GM23248 (cell line): ENCODE measurements around the gene SLC34A3. TPM values are rescaled to one million over a fixed set of nuclear protein-coding genes. Genes with fewer than 3 reads are reported as not detected.
"Not testable (repeated sequence)": the region's sequence is repeated elsewhere in the genome, so short reads cannot be mapped to it uniquely, and the experiment has no call there.

Experiments used
- DNase-seq: peaks from one replicate; pipeline ENCODE4 v3.0.0-alpha.2; 2015
- H2AFZ ChIP-seq: fragments of 200-600 bp; sonication (generic); 2 replicates; pipeline ENCODE4 v1.6.1; 2016; ENCODE audit warnings: antibody characterized with exemption
- H3F3A ChIP-seq: fragments of 200-600 bp; sonication (generic); 2 replicates; pipeline ENCODE4 v1.6.1; 2016; ENCODE audit warnings: mild to moderate bottlenecking, antibody characterized with exemption, mixed run types; ENCODE audit not compliant: insufficient read depth
- H3K27ac ChIP-seq: fragments of 200-600 bp; sonication (generic); 2 replicates; pipeline ENCODE4 v1.5.1; 2016; ENCODE audit warnings: mild to moderate bottlenecking
- H3K27me3 ChIP-seq: fragments of 200-600 bp; sonication (generic); replicated peaks from 2 replicates; pipeline ENCODE4 v1.6.1; 2016; ENCODE audit warnings: mild to moderate bottlenecking; ENCODE audit not compliant: insufficient read depth
- H3K36me3 ChIP-seq: fragments of 200-600 bp; sonication (generic); 2 replicates; pipeline ENCODE4 v1.6.1; 2016; ENCODE audit warnings: low read depth, mild to moderate bottlenecking
- H3K4me1 ChIP-seq: fragments of 200-600 bp; sonication (generic); 2 replicates; pipeline ENCODE4 v1.6.1; 2016; ENCODE audit warnings: mild to moderate bottlenecking; ENCODE audit not compliant: insufficient read depth
- H3K4me2 ChIP-seq: fragments of 200-600 bp; sonication (generic); one replicate; pipeline ENCODE4 v1.6.1; 2016; ENCODE audit warnings: mild to moderate bottlenecking; ENCODE audit not compliant: unreplicated experiment
- H3K4me3 ChIP-seq: fragments of 200-600 bp; sonication (generic); 2 replicates; pipeline ENCODE4 v1.5.1; 2016; ENCODE audit warnings: mild to moderate bottlenecking
- H3K79me2 ChIP-seq: fragments of 200-600 bp; sonication (generic); 2 replicates; pipeline ENCODE4 v1.6.1; 2016; ENCODE audit warnings: mild to moderate bottlenecking; ENCODE audit not compliant: insufficient read depth
- H3K9ac ChIP-seq: fragments of 200-600 bp; sonication (generic); 2 replicates; pipeline ENCODE4 v1.6.1; 2016; ENCODE audit warnings: mild to moderate bottlenecking
- H3K9me2 ChIP-seq: fragments of 200-600 bp; sonication (generic); 2 replicates; pipeline ENCODE4 v1.6.1; 2016; ENCODE audit warnings: mixed run types, mild to moderate bottlenecking, moderate library complexity; ENCODE audit not compliant: insufficient read depth
- H3K9me3 ChIP-seq: fragments of 200-600 bp; sonication (generic); one replicate; pipeline ENCODE4 v1.6.1; 2017; ENCODE audit warnings: low read depth
- H4K20me1 ChIP-seq: fragments of 200-600 bp; sonication (generic); 2 replicates; pipeline ENCODE4 v1.6.0; 2016; ENCODE audit not compliant: insufficient read depth
- EZH2 ChIP-seq: fragments of 200-600 bp; sonication (generic); IDR thresholded peaks from 2 replicates; pipeline ENCODE4 v1.6.1; 2018; ENCODE audit warnings: antibody characterized with exemption, mild to moderate bottlenecking; ENCODE audit not compliant: insufficient read depth, poor library complexity, severe bottlenecking
- EZH2phosphoT487 ChIP-seq: fragments of 200-600 bp; sonication (generic); IDR thresholded peaks from 2 replicates; pipeline ENCODE4 v1.6.1; 2018; ENCODE audit warnings: antibody characterized with exemption, moderate library complexity, mild to moderate bottlenecking, low read depth; ENCODE audit not compliant: insufficient read depth
- WGBS, 2 experiments: methylation state at CpG; one replicate each; pipeline ENCODE4 v1.1.6; 2015 to 2017; ENCODE audit warnings: low lambda C conversion rate in 2 of 2, low coverage in 1 of 2; ENCODE audit errors: missing lambda C conversion rate in 2 of 2; 5-methylcytosine and 5-hydroxymethylcytosine counted together
- in situ Hi-C: fragments of 300-500 bp; cut with MboI; formaldehyde crosslinking; loops from 2 replicates; pipeline ENCODE4 v1.15.0; 2020
- polyA plus RNA-seq: library from polyadenylated mRNA; unstranded; fragments of >200 nt; fragmentation: Nextera tagmentation; extraction: Ambion mirVana; gene quantifications from 2 replicates; pipeline ENCODE4 v1.2.1, GENCODE V29; 2016
- total RNA-seq: library from RNA; depleted of rRNA; stranded (reverse); fragments of >200 nt; shearing (Covaris generic); gene quantifications from 2 replicates; pipeline ENCODE4 v1.2.3, GENCODE V29; 2014

The SLC34A3 gene
- total and polyA plus RNA-seq, 2 experiments from 2014 or later = not detected

DNA sequence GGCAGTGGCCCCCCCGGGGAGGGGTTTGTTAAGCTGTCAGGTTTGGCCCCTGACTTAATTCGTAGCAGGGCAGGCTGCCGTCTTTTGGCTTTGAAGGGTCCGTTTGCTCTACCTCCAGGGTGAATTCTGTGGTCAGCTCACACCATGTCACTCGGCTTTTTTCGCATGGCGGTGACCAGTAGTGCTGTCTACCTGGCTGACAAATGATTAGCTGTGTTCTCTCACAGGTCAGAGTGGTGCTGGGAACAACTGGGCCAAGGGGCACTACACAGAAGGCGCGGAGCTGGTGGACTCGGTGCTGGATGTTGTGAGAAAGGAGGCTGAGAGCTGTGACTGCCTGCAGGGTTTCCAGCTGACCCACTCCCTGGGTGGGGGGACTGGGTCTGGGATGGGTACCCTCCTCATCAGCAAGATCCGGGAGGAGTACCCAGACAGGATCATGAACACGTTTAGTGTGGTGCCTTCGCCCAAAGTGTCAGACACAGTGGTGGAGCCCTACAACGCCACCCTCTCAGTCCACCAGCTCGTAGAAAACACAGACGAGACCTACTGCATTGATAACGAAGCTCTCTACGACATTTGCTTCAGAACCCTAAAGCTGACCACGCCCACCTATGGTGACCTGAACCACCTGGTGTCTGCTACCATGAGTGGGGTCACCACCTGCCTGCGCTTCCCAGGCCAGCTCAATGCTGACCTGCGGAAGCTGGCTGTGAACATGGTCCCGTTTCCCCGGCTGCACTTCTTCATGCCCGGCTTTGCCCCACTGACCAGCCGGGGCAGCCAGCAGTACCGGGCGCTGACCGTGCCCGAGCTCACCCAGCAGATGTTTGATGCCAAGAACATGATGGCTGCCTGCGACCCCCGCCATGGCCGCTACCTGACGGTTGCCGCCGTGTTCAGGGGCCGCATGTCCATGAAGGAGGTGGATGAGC is 11.8 kb downstream of the SLC34A3 start:
- peaks cover 18% of the 10 kb centered on the region for H3K36me3 ChIP-seq
- no peaks in the 10 kb centered on the region for H3K9me2 ChIP-seq
- H3F3A ChIP-seq = peaks cover 22% of the 10 kb centered on the region
- H4K20me1 ChIP-seq = peaks cover 19% of the 10 kb centered on the region; the same call in 1 of the 2 replicates
- peak overlapping the region; percentile 84 for H3K4me3 ChIP-seq
- peak overlapping the region; percentile 90 for H3K4me2 ChIP-seq
- peaks cover 51% of the 10 kb centered on the region for H3K79me2 ChIP-seq
- H3K27ac ChIP-seq = peak overlapping the region; percentile 82; the same call in 1 of the 2 replicates
- in situ Hi-C loops = no loop called here
- H2AFZ ChIP-seq = no peak overlapping the region
- H3K27me3 ChIP-seq = no peaks in the 10 kb centered on the region
- WGBS, 2 experiments = 82 to 83% methylated on average over 35 to 36 of the region's 36 CpGs
- H3K9ac ChIP-seq = peak overlapping the region; percentile 89
- H3K9me3 ChIP-seq = no peaks in the 10 kb centered on the region
- no peak for TF ChIP-seq EZH2phosphoT487
- TF ChIP-seq EZH2 = no peak
- peaks cover 13% of the 10 kb centered on the region; the same call in 1 of the 2 replicates for H3K4me1 ChIP-seq
- peak; percentile 25 for DNase-seq

DNA sequence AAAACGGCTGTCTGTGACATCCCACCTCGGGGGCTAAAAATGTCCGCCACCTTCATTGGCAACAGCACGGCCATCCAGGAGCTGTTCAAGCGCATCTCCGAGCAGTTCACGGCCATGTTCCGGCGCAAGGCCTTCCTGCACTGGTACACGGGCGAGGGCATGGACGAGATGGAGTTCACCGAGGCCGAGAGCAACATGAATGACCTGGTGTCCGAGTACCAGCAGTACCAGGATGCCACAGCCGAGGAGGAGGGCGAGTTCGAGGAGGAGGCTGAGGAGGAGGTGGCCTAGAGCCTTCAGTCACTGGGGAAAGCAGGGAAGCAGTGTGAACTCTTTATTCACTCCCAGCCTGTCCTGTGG is 12.5 kb downstream of the SLC34A3 start:
- DNase-seq, in situ Hi-C loops, H3K27me3 ChIP-seq, H3K9me2 ChIP-seq, H3K4me2 ChIP-seq, H2AFZ ChIP-seq, H3K9me3 ChIP-seq, H3K27ac ChIP-seq: not testable (repeated sequence)
- peak overlapping the region; percentile 84; the same call in 1 of the 2 replicates for H3K4me3 ChIP-seq
- peaks cover 13% of the 10 kb centered on the region; the same call in 1 of the 2 replicates for H3K4me1 ChIP-seq
- peaks cover 19% of the 10 kb centered on the region; the same call in 1 of the 2 replicates for H4K20me1 ChIP-seq
- peak overlapping the region; percentile 23; the same call in 1 of the 2 replicates for H3K9ac ChIP-seq
- 85 to 87% methylated on average over 18 of the region's 18 CpGs for WGBS, 2 experiments
- peaks cover 47% of the 10 kb centered on the region for H3K79me2 ChIP-seq
- H3K36me3 ChIP-seq = peaks cover 18% of the 10 kb centered on the region
- H3F3A ChIP-seq = peaks cover 22% of the 10 kb centered on the region

DNA sequence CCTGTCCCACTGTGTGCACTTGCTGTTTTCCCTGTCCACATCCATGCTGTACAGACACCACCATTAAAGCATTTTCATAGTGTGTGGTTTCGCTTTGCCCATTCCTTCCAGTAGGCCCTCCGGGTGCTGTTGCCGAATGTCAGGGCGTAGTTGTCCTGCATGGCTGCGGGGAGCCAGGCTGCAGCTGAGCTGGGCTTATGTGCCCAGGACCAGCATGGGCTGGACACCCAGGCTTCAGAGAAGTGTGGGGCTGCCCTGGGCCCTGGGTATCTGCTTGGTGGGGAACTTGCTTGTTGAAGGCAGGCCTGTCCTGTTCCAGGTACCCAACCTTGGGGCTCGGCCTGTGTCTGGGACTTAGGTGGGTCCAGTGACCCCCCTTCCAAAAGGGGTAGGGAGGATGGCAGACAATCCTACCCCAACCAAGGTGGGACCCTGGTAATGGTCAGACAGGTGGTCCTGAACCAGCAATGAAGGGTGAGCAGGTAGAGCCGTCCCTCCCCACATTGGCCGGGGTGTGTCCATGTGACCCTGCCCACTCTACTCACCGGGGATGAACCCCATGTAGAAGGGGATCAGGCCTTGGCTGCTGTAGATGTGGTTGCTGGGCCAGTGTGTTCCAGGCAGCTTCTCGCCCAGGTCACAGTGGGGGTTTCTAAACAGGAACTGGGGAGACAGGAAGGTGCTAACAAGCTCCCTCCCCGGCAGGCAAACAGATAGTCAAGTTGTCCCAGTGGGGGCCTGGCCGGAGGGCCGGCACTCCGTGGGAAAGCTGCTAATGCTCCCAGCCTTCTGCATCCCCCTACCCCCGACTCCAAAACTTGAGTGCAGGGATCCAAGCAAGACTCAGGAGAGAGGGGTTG is 13.2 kb downstream of the SLC34A3 start:
- Histone ChIP-seq H3K27me3 (no peaks in the 10 kb centered on the region), H4K20me1 (peaks cover 19% of the 10 kb centered on the region; the same call in 1 of the 2 replicates), H3K27ac (no peak overlapping the region), H3K9me2 (no peaks in the 10 kb centered on the region), H3K36me3 (peaks cover 18% of the 10 kb centered on the region), H3K4me1 (peaks cover 13% of the 10 kb centered on the region; the same call in 1 of the 2 replicates), H3K9me3 (no peaks in the 10 kb centered on the region), H2AFZ (no peak overlapping the region), H3K9ac (peak overlapping the region; percentile 23; the same call in 1 of the 2 replicates), H3K4me2 (no peak overlapping the region), H3K79me2 (peaks cover 41% of the 10 kb centered on the region), H3F3A (peaks cover 22% of the 10 kb centered on the region), H3K4me3 (peak overlapping the region; percentile 84; the same call in 1 of the 2 replicates)
- DNase-seq = peak; percentile 48
- in situ Hi-C loops = no loop called here
- WGBS, 2 experiments = 61 to 70% methylated on average over 15 of the region's 15 CpGs
- no peak for TF ChIP-seq EZH2
- no peak for TF ChIP-seq EZH2phosphoT487
